ENCODE results near the gene NINJ2. TPM values are rescaled to one million over a fixed set of nuclear protein-coding genes. Genes with fewer than 3 reads are reported as not detected.

The NINJ2 gene
- total RNA-seq, 2 experiments from 2014 or later = 2.2 to 2.5 TPM

GRCh38 chr12:573232-573631, 90.0 kb downstream of the NINJ2 start:
- Mint-ChIP-seq H3K4me1 (ENCODE audit: low read depth) (peaks cover 53% of the 10 kb centered on the region), H3K9me3 (peaks cover 4% of the 10 kb centered on the region), H3K27me3 (no peaks in the 10 kb centered on the region), H3K4me3 (no peak overlapping the region), H3K27ac (no peak overlapping the region), H3K36me3 (ENCODE audit: low read depth) (peaks cover 3% of the 10 kb centered on the region)
- no peak for TF ChIP-seq CTCF (IDR thresholded peaks at IDR 0.05)
- ATAC-seq = no peak
- no peak for DNase-seq
- ChIA-PET POLR2A (no interaction called here), CTCF (interaction anchor here (1.2 to 5.3 kb wide), 3 partner anchors 181 to 243 kb away, joined by 4 to 69 read pairs (median 4); no protein-coding TSS in a partner anchor)
- intact Hi-C loops (cut with micrococcal nuclease) = loop anchor here (5.0 kb wide), 1 partner anchor 179 kb away; the partner anchor contains the start of gene WNK1

GRCh38 chr12:572532-572899, 90.7 kb downstream of the NINJ2 start:
- CTCF ChIA-PET = interaction anchor here (1.0 to 5.3 kb wide), 4 partner anchors 182 to 243 kb away, joined by 4 to 69 read pairs (median 4); no protein-coding TSS in a partner anchor
- no peak overlapping the region for H3K27ac Mint-ChIP-seq
- peaks cover 55% of the 10 kb centered on the region for H3K4me1 Mint-ChIP-seq (ENCODE audit: low read depth)
- ATAC-seq (peak; percentile 48), DNase-seq (peak; percentile 33)
- H3K4me3 Mint-ChIP-seq = no peak overlapping the region
- intact Hi-C loops (cut with micrococcal nuclease) = loop anchor here (5.0 kb wide), 1 partner anchor 180 kb away; the partner anchor contains the start of gene WNK1
- no peaks in the 10 kb centered on the region for H3K27me3 Mint-ChIP-seq
- peaks cover 3% of the 10 kb centered on the region for H3K36me3 Mint-ChIP-seq (ENCODE audit: low read depth)
- H3K9me3 Mint-ChIP-seq = peaks cover 4% of the 10 kb centered on the region
- no peak for TF ChIP-seq CTCF (IDR thresholded peaks at IDR 0.05)
- POLR2A ChIA-PET = interaction anchor here (1.2 kb wide), 1 partner anchor 377 kb away, joined by 4 read pairs; the partner anchor contains the start of gene RAD52

- Mint-ChIP-seq H3K27ac (no peak overlapping the region), H3K27me3 (no peaks in the 10 kb centered on the region), H3K9me3 (peaks cover 4% of the 10 kb centered on the region), H3K4me3 (no peak overlapping the region), H3K36me3 (ENCODE audit: low read depth) (peaks cover 3% of the 10 kb centered on the region), H3K4me1 (ENCODE audit: low read depth) (peaks cover 61% of the 10 kb centered on the region)
- no peak for TF ChIP-seq CTCF (IDR thresholded peaks at IDR 0.05)
- DNase-seq (no peak), ATAC-seq (no peak)
- ChIA-PET CTCF (interaction anchor here (1.0 to 5.7 kb wide), 7 partner anchors 179 to 378 kb away, joined by 3 to 35 read pairs (median 4); partner anchors contain the start of genes RAD52 and WNK1), POLR2A (interaction anchor here (1.1 to 1.2 kb wide), 2 partner anchors 180 to 377 kb away, joined by 4 read pairs; partner anchors contain the start of gene RAD52)
- intact Hi-C loops (cut with micrococcal nuclease) = loop anchor here (2.0 to 5.0 kb wide), 2 partner anchors 180 to 243 kb away; partner anchors contain the start of gene WNK1
Measured at GRCh38 chr12:571795-572531, 91.3 kb downstream of the NINJ2 start.

GRCh38 chr12:570921-571794, 92.1 kb downstream of the NINJ2 start:
- ATAC-seq (no peak), DNase-seq (no peak)
- Mint-ChIP-seq H3K36me3 (ENCODE audit: low read depth) (peaks cover 3% of the 10 kb centered on the region), H3K4me3 (peak overlapping the region; percentile 10), H3K4me1 (ENCODE audit: low read depth) (peaks cover 64% of the 10 kb centered on the region), H3K9me3 (peaks cover 4% of the 10 kb centered on the region), H3K27me3 (no peaks in the 10 kb centered on the region), H3K27ac (no peak overlapping the region)
- TF ChIP-seq CTCF (IDR thresholded peaks at IDR 0.05) = no peak
- intact Hi-C loops (cut with micrococcal nuclease) = loop anchor here (2.0 to 5.0 kb wide), 2 partner anchors 181 to 244 kb away; partner anchors contain the start of gene WNK1
- ChIA-PET POLR2A (interaction anchor here (0.5 to 1.4 kb wide), 5 partner anchors 49 to 338 kb away, joined by 3 to 4 read pairs (median 3); no protein-coding TSS in a partner anchor), CTCF (interaction anchor here (0.9 to 5.7 kb wide), 19 partner anchors 10 to 522 kb away, joined by 3 to 35 read pairs (median 4); partner anchors contain the start of genes RAD52 and WNK1)
